Transverse colon (tissue), 3 donors: ENCODE measurements around the gene MPP1.

Experiments
- POLR2A ChIP-seq: fragments of 450-650 bp; IDR thresholded peaks from one replicate; pipeline ENCODE4 v1.6.1; 2016; ENCODE audit warnings: antibody characterized with exemption, mild to moderate bottlenecking, moderate library complexity
- TF ChIP-seq, protein P1 (sequence below), 5 experiments: fragments of 200-600 bp in 3 of 5; fragments of 450-650 bp in 2 of 5; sonication (generic) in 3 of 5; IDR thresholded peaks; 1 replicate in 2 of 5; 2 replicates in 3 of 5; pipeline ENCODE4 v1.5.1; 2016 to 2017; ENCODE audit warnings: antibody characterized with exemption in 5 of 5, inconsistent platforms in 3 of 5, mild to moderate bottlenecking in 2 of 5, moderate library complexity in 1 of 5

- no peak for TF ChIP-seq POLR2A
- TF ChIP-seq, protein P1, sequence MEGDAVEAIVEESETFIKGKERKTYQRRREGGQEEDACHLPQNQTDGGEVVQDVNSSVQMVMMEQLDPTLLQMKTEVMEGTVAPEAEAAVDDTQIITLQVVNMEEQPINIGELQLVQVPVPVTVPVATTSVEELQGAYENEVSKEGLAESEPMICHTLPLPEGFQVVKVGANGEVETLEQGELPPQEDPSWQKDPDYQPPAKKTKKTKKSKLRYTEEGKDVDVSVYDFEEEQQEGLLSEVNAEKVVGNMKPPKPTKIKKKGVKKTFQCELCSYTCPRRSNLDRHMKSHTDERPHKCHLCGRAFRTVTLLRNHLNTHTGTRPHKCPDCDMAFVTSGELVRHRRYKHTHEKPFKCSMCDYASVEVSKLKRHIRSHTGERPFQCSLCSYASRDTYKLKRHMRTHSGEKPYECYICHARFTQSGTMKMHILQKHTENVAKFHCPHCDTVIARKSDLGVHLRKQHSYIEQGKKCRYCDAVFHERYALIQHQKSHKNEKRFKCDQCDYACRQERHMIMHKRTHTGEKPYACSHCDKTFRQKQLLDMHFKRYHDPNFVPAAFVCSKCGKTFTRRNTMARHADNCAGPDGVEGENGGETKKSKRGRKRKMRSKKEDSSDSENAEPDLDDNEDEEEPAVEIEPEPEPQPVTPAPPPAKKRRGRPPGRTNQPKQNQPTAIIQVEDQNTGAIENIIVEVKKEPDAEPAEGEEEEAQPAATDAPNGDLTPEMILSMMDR (IDR thresholded peaks at IDR 0.05): no peak
These were observed 26.0 kb downstream of the MPP1 start for GRCh38 chrX:154779261-154779660.
